H4 (cell line): ENCODE data around the gene SLC4A5. TPM values are rescaled to one million over a fixed set of nuclear protein-coding genes. Genes with fewer than 3 reads are reported as not detected.
A peak's percentile ranks its signal among the peaks of the same experiment; 100 is the strongest.
"Not testable (repeated sequence)": the region's sequence is repeated elsewhere in the genome, so short reads cannot be mapped to it uniquely, and the experiment has no call there.

Source experiments
- DNase-seq: peaks from one replicate; pipeline ENCODE4 v3.0.0-alpha.2; 2015; ENCODE audit warnings: low spot score
- total RNA-seq: library from RNA; depleted of rRNA; stranded (reverse); fragments of >200 nt; shearing (Covaris generic); gene quantifications from 2 replicates; pipeline ENCODE4 v1.2.3, GENCODE V29; 2014

Gene SLC4A5
- total RNA-seq, 1 experiment from 2014 or later = 0.23 TPM

GRCh38 chr2:74233648-74234047 lies 109.6 kb downstream of the SLC4A5 start:
- no peak for DNase-seq

- no peak for DNase-seq
Measured at GRCh38 chr2:74232426-74232825, 110.8 kb downstream of the SLC4A5 start.

- not testable (repeated sequence) for DNase-seq
Measured at GRCh38 chr2:74229865-74230264, 113.4 kb downstream of the SLC4A5 start.

- no peak for DNase-seq
Measured at GRCh38 chr2:74228772-74229171, 114.4 kb downstream of the SLC4A5 start.

- DNase-seq = no peak
Measured at GRCh38 chr2:74227646-74228045, 115.6 kb downstream of the SLC4A5 start.

- DNase-seq = no peak
Measured at GRCh38 chr2:74226648-74227213, 116.5 kb downstream of the SLC4A5 start.

GRCh38 chr2:74225698-74226459 lies 117.3 kb downstream of the SLC4A5 start:
- no peak for DNase-seq

- DNase-seq = no peak
Measured at GRCh38 chr2:74223941-74224770, 119.1 kb downstream of the SLC4A5 start.

- no peak for DNase-seq
Measured at GRCh38 chr2:74222300-74222650, 120.9 kb downstream of the SLC4A5 start.

GRCh38 chr2:74221604-74222299 lies 121.5 kb downstream of the SLC4A5 start:
- DNase-seq = no peak

GRCh38 chr2:74221091-74221490 lies 122.1 kb downstream of the SLC4A5 start:
- DNase-seq = no peak

- DNase-seq = no peak
Measured at GRCh38 chr2:74219846-74220486, 123.2 kb downstream of the SLC4A5 start.

GRCh38 chr2:74216642-74217041 lies 126.6 kb downstream of the SLC4A5 start:
- DNase-seq = no peak

- DNase-seq = not testable (repeated sequence)
Measured at GRCh38 chr2:74215771-74216170, 127.4 kb downstream of the SLC4A5 start.

GRCh38 chr2:74212702-74213410 lies 130.4 kb downstream of the SLC4A5 start:
- DNase-seq = no peak

- DNase-seq = peak; percentile 47
Measured at GRCh38 chr2:74206180-74206688, 137.0 kb downstream of the SLC4A5 start.

GRCh38 chr2:74205596-74205995 lies 137.6 kb downstream of the SLC4A5 start:
- no peak for DNase-seq

- DNase-seq = no peak
Measured at GRCh38 chr2:74205113-74205512, 138.1 kb downstream of the SLC4A5 start.

- no peak for DNase-seq
Measured at GRCh38 chr2:74204436-74204835, 138.8 kb downstream of the SLC4A5 start.

- no peak for DNase-seq
Measured at GRCh38 chr2:74201596-74201995, 141.6 kb downstream of the SLC4A5 start.

- DNase-seq = no peak
Measured at GRCh38 chr2:74201196-74201595, 142.0 kb downstream of the SLC4A5 start.
